Stimulated activated naive CD8-positive, alpha-beta T cell treated with anti-CD3 and anti-CD28 coated beads, Interleukin-15, amount 100 ng/mL, for 72 hours (primary cell): Measurements from ENCODE around the gene GJD4.

Experiments used
- ATAC-seq: fragments of 150-1000 bp; cut with Tn5 transposase; 2 replicates; pipeline ENCODE4 v1.10.0; 2021; ENCODE audit warnings: mild to moderate bottlenecking, moderate library complexity
- DNase-seq, 2 donors: peaks; one replicate each; pipeline ENCODE4 v3.0.0; 2021 to 2022
- H3K27ac Mint-ChIP-seq, 2 donors: one replicate each; pipeline ENCODE4 v1.8.0; 2022; ENCODE audit warnings: mild to moderate bottlenecking in 2 of 2, mixed read lengths in 2 of 2, moderate library complexity in 2 of 2
- H3K27me3 Mint-ChIP-seq: one replicate; pipeline ENCODE4 v1.8.0; 2022; ENCODE audit warnings: mixed read lengths
- H3K4me1 Mint-ChIP-seq: one replicate; pipeline ENCODE4 v1.8.0; 2022; ENCODE audit warnings: mild to moderate bottlenecking, mixed read lengths
- H3K4me3 Mint-ChIP-seq, 2 donors: one replicate each; pipeline ENCODE4 v1.8.0; 2022; ENCODE audit warnings: mild to moderate bottlenecking in 2 of 2, mixed read lengths in 2 of 2, moderate library complexity in 1 of 2
- H3K9me3 Mint-ChIP-seq, 2 donors: one replicate each; pipeline ENCODE4 v1.8.0; 2022; ENCODE audit warnings: mixed read lengths in 2 of 2

GJD4 gene

GRCh38 chr10:35573796-35574195 lies 31.3 kb upstream of the GJD4 start:
- Mint-ChIP-seq H3K9me3 (peaks cover 5 to 20% of the 10 kb centered on the region in 2 donors), H3K4me3 (no peak overlapping the region), H3K4me1 (no peaks in the 10 kb centered on the region), H3K27me3 (no peaks in the 10 kb centered on the region), H3K27ac (no peak overlapping the region)
- ATAC-seq (no peak), DNase-seq (no peak)

GRCh38 chr10:35574924-35575352 lies 30.2 kb upstream of the GJD4 start:
- DNase-seq = no peak
- H3K27me3 Mint-ChIP-seq = no peaks in the 10 kb centered on the region

GRCh38 chr10:35575640-35576039 lies 29.5 kb upstream of the GJD4 start:
- Mint-ChIP-seq H3K27ac (no peak overlapping the region), H3K9me3 (peaks cover 5 to 20% of the 10 kb centered on the region in 2 donors), H3K4me3 (no peak overlapping the region), H3K27me3 (no peaks in the 10 kb centered on the region), H3K4me1 (no peaks in the 10 kb centered on the region)
- DNase-seq (no peak), ATAC-seq (no peak)

More at GRCh38 chr10:35574924-35575352, 30.2 kb upstream of the GJD4 start:
- ATAC-seq = no peak
- H3K4me1 Mint-ChIP-seq = no peaks in the 10 kb centered on the region
- peaks cover 5 to 20% of the 10 kb centered on the region in 2 donors for H3K9me3 Mint-ChIP-seq
- H3K27ac Mint-ChIP-seq = no peak overlapping the region
- H3K4me3 Mint-ChIP-seq = no peak overlapping the region

- H3K27ac Mint-ChIP-seq = no peak overlapping the region
Observed at GRCh38 chr10:35576730-35577129, 28.4 kb upstream of the GJD4 start.

GRCh38 chr10:35577926-35578617 lies 27.1 kb upstream of the GJD4 start:
- Mint-ChIP-seq H3K4me3 (no peak overlapping the region), H3K9me3 (peaks cover 5 to 20% of the 10 kb centered on the region in 2 donors), H3K27ac (no peak overlapping the region), H3K27me3 (peaks cover 7% of the 10 kb centered on the region), H3K4me1 (no peaks in the 10 kb centered on the region)
- no peak for DNase-seq
- no peak for ATAC-seq

More at GRCh38 chr10:35576730-35577129, 28.4 kb upstream of the GJD4 start:
- DNase-seq = no peak
- ATAC-seq = no peak
- peaks cover 7% of the 10 kb centered on the region for H3K27me3 Mint-ChIP-seq
- peaks cover 5 to 20% of the 10 kb centered on the region in 2 donors for H3K9me3 Mint-ChIP-seq
- H3K4me1 Mint-ChIP-seq = no peaks in the 10 kb centered on the region
- H3K4me3 Mint-ChIP-seq = no peak overlapping the region

GRCh38 chr10:35578618-35578956 lies 26.6 kb upstream of the GJD4 start:
- H3K27me3 Mint-ChIP-seq = peaks cover 7% of the 10 kb centered on the region
- no peak overlapping the region for H3K27ac Mint-ChIP-seq
- no peaks in the 10 kb centered on the region for H3K4me1 Mint-ChIP-seq
- ATAC-seq = no peak
- DNase-seq = no peak
- peaks cover 5 to 20% of the 10 kb centered on the region in 2 donors for H3K9me3 Mint-ChIP-seq
- H3K4me3 Mint-ChIP-seq = no peak overlapping the region

- peaks cover 7% of the 10 kb centered on the region for H3K27me3 Mint-ChIP-seq
- no peak overlapping the region for H3K27ac Mint-ChIP-seq
- H3K4me3 Mint-ChIP-seq = no peak overlapping the region
- no peaks in the 10 kb centered on the region for H3K4me1 Mint-ChIP-seq
- DNase-seq (no peak), ATAC-seq (no peak)
- H3K9me3 Mint-ChIP-seq = peaks cover 5 to 20% of the 10 kb centered on the region in 2 donors
Observed at GRCh38 chr10:35579116-35579515, 26.0 kb upstream of the GJD4 start.

GRCh38 chr10:35579726-35580422 lies 25.3 kb upstream of the GJD4 start:
- H3K27ac Mint-ChIP-seq = no peak overlapping the region
- ATAC-seq (no peak), DNase-seq (no peak)
- H3K9me3 Mint-ChIP-seq = peaks cover 5 to 20% of the 10 kb centered on the region in 2 donors
- peaks cover 8% of the 10 kb centered on the region for H3K27me3 Mint-ChIP-seq
- H3K4me3 Mint-ChIP-seq = no peak overlapping the region
- H3K4me1 Mint-ChIP-seq = no peaks in the 10 kb centered on the region

- peaks cover 13% of the 10 kb centered on the region for H3K27me3 Mint-ChIP-seq
- ATAC-seq = no peak
- no peak overlapping the region for H3K4me3 Mint-ChIP-seq
- DNase-seq = no peak
- no peak overlapping the region for H3K27ac Mint-ChIP-seq
- no peaks in the 10 kb centered on the region for H3K4me1 Mint-ChIP-seq
- H3K9me3 Mint-ChIP-seq = peaks cover 2 to 17% of the 10 kb centered on the region in 2 donors
Observed at GRCh38 chr10:35580423-35580770, 24.7 kb upstream of the GJD4 start.

- H3K27ac Mint-ChIP-seq = no peak overlapping the region
- no peak overlapping the region for H3K4me3 Mint-ChIP-seq
- no peaks in the 10 kb centered on the region for H3K4me1 Mint-ChIP-seq
- ATAC-seq (no peak), DNase-seq (no peak)
- peaks cover 21% of the 10 kb centered on the region for H3K27me3 Mint-ChIP-seq
- H3K9me3 Mint-ChIP-seq = peaks cover 0 to 13% of the 10 kb centered on the region in 2 donors
Observed at GRCh38 chr10:35581655-35582054, 23.5 kb upstream of the GJD4 start.

GRCh38 chr10:35584946-35585345 lies 20.2 kb upstream of the GJD4 start:
- Mint-ChIP-seq H3K27ac (no peak overlapping the region), H3K4me3 (no peak overlapping the region), H3K4me1 (no peaks in the 10 kb centered on the region), H3K27me3 (peaks cover 35% of the 10 kb centered on the region), H3K9me3 (no peaks in the 10 kb centered on the region)
- ATAC-seq (peak; percentile 23), DNase-seq (no peak)

GRCh38 chr10:35585356-35585755 lies 19.8 kb upstream of the GJD4 start:
- Mint-ChIP-seq H3K27ac (no peak overlapping the region), H3K9me3 (no peaks in the 10 kb centered on the region), H3K4me3 (no peak overlapping the region), H3K4me1 (no peaks in the 10 kb centered on the region), H3K27me3 (peaks cover 35% of the 10 kb centered on the region)
- ATAC-seq (peak; percentile 26), DNase-seq (no peak)

- H3K27ac Mint-ChIP-seq = peak overlapping the region in 1 of 2 donors; percentile 76
- no peak overlapping the region for H3K4me3 Mint-ChIP-seq
- H3K27me3 Mint-ChIP-seq = peaks cover 32% of the 10 kb centered on the region
- DNase-seq (no peak), ATAC-seq (no peak)
- H3K4me1 Mint-ChIP-seq = no peaks in the 10 kb centered on the region
- H3K9me3 Mint-ChIP-seq = peaks cover 4 to 5% of the 10 kb centered on the region in 2 donors
Observed at GRCh38 chr10:35585903-35586535, 19.1 kb upstream of the GJD4 start.

GRCh38 chr10:35588836-35589235 lies 16.3 kb upstream of the GJD4 start:
- ATAC-seq (no peak), DNase-seq (no peak)
- Mint-ChIP-seq H3K9me3 (peaks cover 9 to 11% of the 10 kb centered on the region in 2 donors), H3K27me3 (peaks cover 28% of the 10 kb centered on the region), H3K4me3 (no peak overlapping the region), H3K27ac (no peak overlapping the region), H3K4me1 (no peaks in the 10 kb centered on the region)

- Mint-ChIP-seq H3K27me3 (peaks cover 17% of the 10 kb centered on the region), H3K4me3 (no peak overlapping the region), H3K9me3 (peaks cover 9 to 11% of the 10 kb centered on the region in 2 donors), H3K4me1 (no peaks in the 10 kb centered on the region), H3K27ac (no peak overlapping the region)
- DNase-seq (no peak), ATAC-seq (no peak)
Observed at GRCh38 chr10:35592441-35592840, 12.7 kb upstream of the GJD4 start.
